B cell (primary cell): ENCODE results near the gene FLNA. TPM values are rescaled to one million over a fixed set of nuclear protein-coding genes. Genes with fewer than 3 reads are reported as not detected.

ENCODE experiments used
- ATAC-seq: fragments of 200-7000 bp; cut with Tn5 transposase; one replicate; pipeline ENCODE4 v1.10.0; 2021; ENCODE audit warnings: low read depth, mild to moderate bottlenecking, moderate number of reproducible peaks, moderate library complexity
- CTCF ChIA-PET: fragments of 350-600 bp; sonication (Branson Sonifier 250); formaldehyde crosslinking; loops from one replicate; lab custom pipeline; 2021; ENCODE audit warnings: antibody characterized with exemption, inconsistent platforms; lab: Charles Lee
- POLR2A ChIA-PET: fragments of 350-600 bp; sonication (Branson Sonifier 250); formaldehyde crosslinking; loops from one replicate; lab custom pipeline; 2021; ENCODE audit warnings: antibody characterized with exemption; lab: Charles Lee
- DNase-seq: peaks from one replicate; pipeline ENCODE4 v3.0.0; 2013
- H2AFZ ChIP-seq: 2 replicates; pipeline ENCODE4 v1.6.1; 2012; ENCODE audit warnings: mild to moderate bottlenecking, low read depth, low read length; ENCODE audit not compliant: insufficient read depth, poor library complexity, severe bottlenecking
- H3K27ac ChIP-seq, 2 donors: 1 replicate in 1 of 2; 2 replicates in 1 of 2; pipeline ENCODE4 v1.5.1; 2012 to 2013; ENCODE audit warnings: low read length in 2 of 2, mild to moderate bottlenecking in 2 of 2, moderate library complexity in 1 of 2
- H3K27me3 ChIP-seq, 4 experiments: fragments of 200-600 bp in 1 of 4; sonication (generic) in 1 of 4; replicated peaks in 1 of 4; 1 replicate in 2 of 4; 2 replicates in 2 of 4; pipeline versions ENCODE4 v1.6.1 to v1.7.0; 2013 to 2016; ENCODE audit warnings: low read length in 3 of 4, mild to moderate bottlenecking in 2 of 4, mixed read lengths in 1 of 4, moderate library complexity in 1 of 4; ENCODE audit not compliant: insufficient read depth in 4 of 4, control insufficient read depth in 3 of 4; ENCODE audit errors: control extremely low read depth in 1 of 4
- H3K36me3 ChIP-seq, 2 experiments: replicated peaks in 1 of 2; 1 replicate in 1 of 2; 2 replicates in 1 of 2; pipeline versions ENCODE4 v1.6.1 to v1.7.1; 2013; ENCODE audit warnings: low read length in 1 of 2; ENCODE audit not compliant: insufficient read depth in 2 of 2, control insufficient read depth in 1 of 2; ENCODE audit errors: control extremely low read depth in 1 of 2, extremely low read depth in 1 of 2
- H3K4me1 ChIP-seq, 2 donors: fragments of 200-600 bp in 1 of 2; sonication (generic) in 1 of 2; 1 replicate in 1 of 2; 2 replicates in 1 of 2; pipeline versions ENCODE4 v1.5.1 to v1.6.1; 2013 to 2017; ENCODE audit warnings: low read length in 2 of 2; ENCODE audit not compliant: control insufficient read depth in 2 of 2, insufficient read depth in 2 of 2
- H3K4me2 ChIP-seq: replicated peaks from 2 replicates; pipeline ENCODE3; 2012; ENCODE audit warnings: mild to moderate bottlenecking, low read depth, low read length; ENCODE audit not compliant: poor library complexity, severe bottlenecking
- H3K4me3 ChIP-seq, 5 experiments: fragments of 200-600 bp in 1 of 5; sonication (generic) in 1 of 5; 1 replicate in 3 of 5; 2 replicates in 2 of 5; pipeline versions ENCODE4 v1.5.1 to v1.7.0; 2011 to 2016; ENCODE audit warnings: low read length in 4 of 5, mild to moderate bottlenecking in 4 of 5, low read depth in 2 of 5, control low read depth in 1 of 5, moderate library complexity in 1 of 5; ENCODE audit not compliant: insufficient read depth in 1 of 5; ENCODE audit errors: control extremely low read depth in 1 of 5, extremely low read depth in 1 of 5
- H3K79me2 ChIP-seq: fragments of 200-600 bp; sonication (generic); one replicate; pipeline ENCODE4 v1.6.0; 2016; ENCODE audit warnings: low read length; ENCODE audit not compliant: control insufficient read depth, insufficient read depth
- H3K9ac ChIP-seq: fragments of 200-600 bp; sonication (generic); 2 replicates; pipeline ENCODE4 v1.6.1; 2017; ENCODE audit warnings: mild to moderate bottlenecking, low read length, moderate library complexity
- H3K9me3 ChIP-seq, 3 donors: one replicate each; pipeline versions ENCODE4 v1.6.1 to v1.7.1; 2013; ENCODE audit warnings: low read length in 2 of 3; ENCODE audit not compliant: control insufficient read depth in 2 of 3, insufficient read depth in 1 of 3; ENCODE audit errors: control extremely low read depth in 1 of 3
- H4K20me1 ChIP-seq: 2 replicates; pipeline ENCODE4 v1.6.0; 2012; ENCODE audit warnings: mild to moderate bottlenecking, low read length; ENCODE audit not compliant: insufficient read depth, control insufficient read depth, poor library complexity, severe bottlenecking
- H3K27ac Mint-ChIP-seq: one replicate; pipeline ENCODE4 v1.8.0; 2021; ENCODE audit warnings: mixed read lengths
- H3K27me3 Mint-ChIP-seq: one replicate; pipeline ENCODE4 v1.8.0; 2021; ENCODE audit warnings: mixed read lengths
- H3K4me1 Mint-ChIP-seq: one replicate; pipeline ENCODE4 v1.8.0; 2021; ENCODE audit warnings: mixed read lengths
- H3K4me3 Mint-ChIP-seq: one replicate; pipeline ENCODE4 v1.8.0; 2021; ENCODE audit warnings: mixed read lengths
- H3K9me3 Mint-ChIP-seq: one replicate; pipeline ENCODE4 v1.8.0; 2022; ENCODE audit warnings: mixed read lengths; ENCODE audit not compliant: insufficient read depth
- EZH2 ChIP-seq: IDR thresholded peaks from 2 replicates; pipeline ENCODE4 v1.6.1; 2012; ENCODE audit warnings: borderline replicate concordance, low read depth, mild to moderate bottlenecking, moderate library complexity, low read length; ENCODE audit not compliant: insufficient read depth, poor library complexity, severe bottlenecking
- WGBS: methylation state at CpG from one replicate; pipeline ENCODE4 v1.1.5; 2013; ENCODE audit warnings: missing lambda C conversion rate; ENCODE audit not compliant: insufficient coverage; 5-methylcytosine and 5-hydroxymethylcytosine counted together
- intact Hi-C: fragments of 100-400 bp; cut with micrococcal nuclease; formaldehyde crosslinking; loops from one replicate; pipeline ENCODE4 v1.10.0; 2022
- polyA plus RNA-seq: library from polyadenylated mRNA; depleted of rRNA; stranded (reverse); fragments of >200 nt; gene quantifications from 2 replicates; pipeline ENCODE4 v1.2.3, GENCODE V29; 2012
- total RNA-seq, 2 donors: library from RNA; stranded (reverse); fragments of 120-200 nt in 1 of 2; gene quantifications; 1 replicate in 1 of 2; 2 replicates in 1 of 2; pipeline versions ENCODE4 v1.2.3 to v1.2.4, GENCODE V29; 2013 to 2022
- TF ChIP-seq, protein P1 (sequence below): fragments of 200-600 bp; IDR thresholded peaks from one replicate; pipeline ENCODE4 v1.8.0; 2022; ENCODE audit warnings: antibody characterized with exemption, mild to moderate bottlenecking

The FLNA gene
- total and polyA plus RNA-seq, 2 donors (not counting 1 experiment from before 2014, with no cell fraction given): 342 to 510 TPM

DNA sequence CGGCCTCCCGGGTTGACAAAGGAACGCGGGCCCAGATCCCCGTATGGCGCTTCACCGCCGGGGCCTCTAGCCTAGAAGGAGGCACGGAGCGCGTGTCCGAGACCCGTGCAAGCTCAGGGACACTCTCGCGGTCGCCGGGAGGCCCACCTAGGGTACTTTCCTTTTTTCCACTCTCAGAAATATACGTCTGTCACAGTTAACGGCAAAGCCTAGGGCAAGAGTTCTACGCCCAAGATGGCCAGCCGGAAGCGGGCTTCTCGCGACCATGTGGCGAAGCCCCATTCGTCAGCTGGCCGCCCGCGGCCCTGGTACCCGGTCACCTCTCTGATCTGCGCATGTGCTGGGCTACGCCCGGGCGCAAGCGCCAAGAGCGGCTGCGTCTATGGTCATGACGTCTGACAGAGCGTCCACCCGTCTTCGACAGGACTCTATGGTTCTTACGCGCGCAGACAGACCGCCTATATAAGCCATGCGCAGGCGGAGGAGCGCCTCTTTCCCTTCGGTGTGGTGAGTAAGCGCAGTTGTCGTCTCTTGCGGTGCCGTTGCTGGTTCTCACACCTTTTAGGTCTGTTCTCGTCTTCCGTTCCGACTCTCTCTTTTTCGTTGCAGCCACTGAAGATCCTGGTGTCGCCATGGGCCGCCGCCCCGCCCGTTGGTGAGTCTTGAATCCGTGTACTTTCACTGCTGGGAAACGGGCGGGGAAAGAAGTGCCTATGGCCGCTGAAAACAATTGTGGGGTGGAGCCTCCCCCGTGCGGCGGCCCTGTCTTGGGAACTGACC lies 23.6 kb upstream of the FLNA start, which contains the start of gene RPL10:
Gene RPL10 (plus strand): TSS at position 490 of the 780 bp plus-strand sequence. CDS start 143 bp downstream, at position 633.
- Histone ChIP-seq H4K20me1 (peaks cover 30% of the 10 kb centered on the region), H3K4me1 (peaks cover 12 to 20% of the 10 kb centered on the region in 2 donors), H3K27me3 (no peaks in the 10 kb centered on the region), H3K36me3 (peaks cover 0 to 22% of the 10 kb centered on the region in 2 experiments), H3K4me2 (peak within 1 kb of the TSS; percentile 81), H3K4me3 (peak within 1 kb of the TSS; percentile 63 to 96 (median 78)), H3K9ac (peak within 1 kb of the TSS; percentile 86), H3K9me3 (no peaks in the 10 kb centered on the region), H3K79me2 (no peaks in the 10 kb centered on the region), H3K27ac (peak within 1 kb of the TSS; percentile 99 to 100), H2AFZ (peak within 1 kb of the TSS; percentile 39)
- CTCF ChIA-PET: interaction anchor here (0.7 to 3.2 kb wide), 12 partner anchors 12 to 135 kb away, joined by 3 to 17 read pairs (median 4); partner anchors contain the start of genes DNASE1L1, FAM3A, FLNA and SLC10A3
- Mint-ChIP-seq H3K27me3 (no peaks in the 10 kb centered on the region), H3K4me1 (peaks cover 17% of the 10 kb centered on the region), H3K4me3 (peak within 1 kb of the TSS; percentile 99), H3K9me3 (no peaks in the 10 kb centered on the region), H3K27ac (peak within 1 kb of the TSS; percentile 99)
- POLR2A ChIA-PET: interaction anchor here (0.6 to 3.4 kb wide), 20 partner anchors 9 to 977 kb away, joined by 3 to 31 read pairs (median 6); partner anchors contain the start of genes ARHGAP4, ATP6AP1, DNASE1L1 and EMD
- TF ChIP-seq, protein P1, sequence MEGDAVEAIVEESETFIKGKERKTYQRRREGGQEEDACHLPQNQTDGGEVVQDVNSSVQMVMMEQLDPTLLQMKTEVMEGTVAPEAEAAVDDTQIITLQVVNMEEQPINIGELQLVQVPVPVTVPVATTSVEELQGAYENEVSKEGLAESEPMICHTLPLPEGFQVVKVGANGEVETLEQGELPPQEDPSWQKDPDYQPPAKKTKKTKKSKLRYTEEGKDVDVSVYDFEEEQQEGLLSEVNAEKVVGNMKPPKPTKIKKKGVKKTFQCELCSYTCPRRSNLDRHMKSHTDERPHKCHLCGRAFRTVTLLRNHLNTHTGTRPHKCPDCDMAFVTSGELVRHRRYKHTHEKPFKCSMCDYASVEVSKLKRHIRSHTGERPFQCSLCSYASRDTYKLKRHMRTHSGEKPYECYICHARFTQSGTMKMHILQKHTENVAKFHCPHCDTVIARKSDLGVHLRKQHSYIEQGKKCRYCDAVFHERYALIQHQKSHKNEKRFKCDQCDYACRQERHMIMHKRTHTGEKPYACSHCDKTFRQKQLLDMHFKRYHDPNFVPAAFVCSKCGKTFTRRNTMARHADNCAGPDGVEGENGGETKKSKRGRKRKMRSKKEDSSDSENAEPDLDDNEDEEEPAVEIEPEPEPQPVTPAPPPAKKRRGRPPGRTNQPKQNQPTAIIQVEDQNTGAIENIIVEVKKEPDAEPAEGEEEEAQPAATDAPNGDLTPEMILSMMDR: no peak
- TF ChIP-seq EZH2: no peak
- under 1% methylated on average over 58 of the region's 69 CpGs for WGBS
- peak; percentile 76 for ATAC-seq
- peak; percentile 94 for DNase-seq
- intact Hi-C loops: loop anchor here (5.0 kb wide), 2 partner anchors 94 to 119 kb away; partner anchors contain the start of genes FAM3A and SLC10A3
